AG10803 (cell line): ENCODE measurements around the gene HOXB2.

ENCODE experiments used
- DNase-seq: peaks from one replicate; pipeline ENCODE4 v3.0.0; 2010; ENCODE audit warnings: low read depth
- H3K4me3 ChIP-seq: 2 replicates; pipeline ENCODE4 v1.5.1; 2011; ENCODE audit warnings: mild to moderate bottlenecking, low read length, control low read depth
- TF ChIP-seq, protein P1 (sequence below): conservative IDR thresholded peaks from 2 replicates; pipeline ENCODE4 v1.5.1; 2011; ENCODE audit warnings: mild to moderate bottlenecking, low read length, control low read depth, inconsistent platforms

Gene HOXB2

GRCh38 chr17:48546924-48547807 is 2.3 kb upstream of the HOXB2 start:
- H3K4me3 ChIP-seq = peak overlapping the region; percentile 39
- TF ChIP-seq, protein P1, sequence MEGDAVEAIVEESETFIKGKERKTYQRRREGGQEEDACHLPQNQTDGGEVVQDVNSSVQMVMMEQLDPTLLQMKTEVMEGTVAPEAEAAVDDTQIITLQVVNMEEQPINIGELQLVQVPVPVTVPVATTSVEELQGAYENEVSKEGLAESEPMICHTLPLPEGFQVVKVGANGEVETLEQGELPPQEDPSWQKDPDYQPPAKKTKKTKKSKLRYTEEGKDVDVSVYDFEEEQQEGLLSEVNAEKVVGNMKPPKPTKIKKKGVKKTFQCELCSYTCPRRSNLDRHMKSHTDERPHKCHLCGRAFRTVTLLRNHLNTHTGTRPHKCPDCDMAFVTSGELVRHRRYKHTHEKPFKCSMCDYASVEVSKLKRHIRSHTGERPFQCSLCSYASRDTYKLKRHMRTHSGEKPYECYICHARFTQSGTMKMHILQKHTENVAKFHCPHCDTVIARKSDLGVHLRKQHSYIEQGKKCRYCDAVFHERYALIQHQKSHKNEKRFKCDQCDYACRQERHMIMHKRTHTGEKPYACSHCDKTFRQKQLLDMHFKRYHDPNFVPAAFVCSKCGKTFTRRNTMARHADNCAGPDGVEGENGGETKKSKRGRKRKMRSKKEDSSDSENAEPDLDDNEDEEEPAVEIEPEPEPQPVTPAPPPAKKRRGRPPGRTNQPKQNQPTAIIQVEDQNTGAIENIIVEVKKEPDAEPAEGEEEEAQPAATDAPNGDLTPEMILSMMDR = no peak
- peak; percentile 68 for DNase-seq

DNA sequence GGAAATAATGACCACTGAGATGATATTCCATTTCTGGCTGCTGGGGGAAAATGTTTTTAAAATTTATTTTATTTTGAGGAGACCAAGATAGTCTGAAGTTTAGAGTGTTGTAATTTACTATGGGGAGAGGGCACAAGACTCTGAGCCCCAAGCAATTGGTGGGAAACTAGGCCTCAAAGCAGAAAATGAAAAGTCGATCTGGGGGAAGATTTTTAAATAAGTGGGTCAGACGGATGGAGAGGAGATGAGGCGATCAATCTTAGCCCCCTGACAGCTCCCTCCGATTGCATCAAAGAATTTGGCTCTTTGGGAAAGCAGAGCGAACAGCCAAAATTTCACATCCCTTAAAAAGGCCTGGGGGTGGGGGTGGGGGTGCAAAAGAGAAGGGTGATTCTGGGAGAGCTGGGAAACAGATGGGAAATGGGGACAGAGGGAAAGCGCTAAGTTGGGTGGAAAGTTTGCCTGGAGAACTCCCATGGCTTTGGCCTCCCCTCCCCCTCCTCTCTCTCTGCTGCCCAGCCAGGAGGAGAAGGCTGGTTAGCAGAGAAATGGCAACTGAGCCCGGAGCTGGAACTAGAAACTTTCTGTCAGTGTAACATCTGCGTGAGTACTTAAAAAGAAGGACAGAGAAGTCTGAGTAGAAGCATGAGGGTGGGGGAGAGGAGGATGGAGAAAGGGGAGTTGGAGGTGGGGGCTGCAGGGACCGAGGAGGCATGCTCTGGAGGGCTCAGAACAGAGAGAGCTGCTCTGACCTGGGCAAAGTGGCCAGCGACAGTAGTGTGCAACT is 1.4 kb upstream of the HOXB2 start:
- DNase-seq = peak; percentile 65
- peak overlapping the region; percentile 39 for H3K4me3 ChIP-seq
- TF ChIP-seq, protein P1 = no peak

DNA sequence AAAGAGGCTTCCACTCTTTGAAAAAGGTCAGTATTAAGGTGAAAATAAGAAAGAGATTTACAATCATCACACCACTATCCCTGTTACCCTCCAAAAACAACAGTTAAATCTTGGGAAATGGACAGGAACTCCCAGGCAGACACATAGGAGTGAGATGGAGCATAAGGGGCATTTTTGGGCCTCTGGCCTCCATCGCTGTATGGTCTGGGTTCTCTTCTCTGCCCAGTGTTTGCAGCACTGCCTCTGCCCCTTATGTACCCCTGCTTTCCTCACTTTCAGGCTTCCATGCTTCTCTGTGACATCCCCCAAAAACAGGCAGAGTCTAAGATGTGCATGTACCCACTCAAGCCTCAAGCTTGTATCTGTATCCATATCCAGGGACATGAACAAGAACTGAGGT is 630 bp upstream of the HOXB2 start:
- no peak for DNase-seq
- TF ChIP-seq, protein P1 = no peak
- no peak overlapping the region for H3K4me3 ChIP-seq

GRCh38 chr17:48544349-48545021 is 424 bp downstream of the HOXB2 start:
- H3K4me3 ChIP-seq = peak overlapping the region; percentile 93
- DNase-seq = peak; percentile 94
- TF ChIP-seq, protein P1 = no peak

DNA sequence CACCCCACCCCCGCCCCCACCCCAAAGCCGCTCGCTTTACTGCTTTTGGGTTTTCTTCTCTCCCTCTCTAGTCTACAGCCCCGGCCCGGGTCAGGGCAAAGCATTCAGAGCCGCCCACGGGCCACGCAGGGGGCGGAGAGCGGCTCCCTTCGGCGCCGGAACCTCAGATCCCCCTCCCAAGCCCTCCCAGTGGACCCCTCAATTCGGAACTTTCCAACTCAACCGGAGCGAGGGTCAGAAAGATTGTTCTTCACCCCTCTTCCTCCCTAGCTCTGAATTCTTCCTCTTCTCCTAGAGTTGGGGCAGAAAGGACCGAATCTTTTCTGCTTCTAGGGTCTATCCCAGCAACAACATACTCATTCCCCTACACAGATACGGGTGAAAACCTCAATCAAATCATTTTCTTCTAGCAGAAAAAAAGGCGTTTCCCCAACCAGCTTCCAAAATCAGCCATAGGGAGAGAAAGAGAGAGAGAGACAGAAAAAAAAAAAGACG is 1.0 kb downstream of the HOXB2 start:
- H3K4me3 ChIP-seq = peak overlapping the region; percentile 93
- TF ChIP-seq, protein P1 = no peak
- DNase-seq = no peak

- DNase-seq = no peak
- TF ChIP-seq, protein P1 = no peak
- peak overlapping the region; percentile 93 for H3K4me3 ChIP-seq
Observed at GRCh38 chr17:48543107-48543853, 1.6 kb downstream of the HOXB2 start.
